PC-9 (cell line): ENCODE measurements around the gene CCDC24. TPM values are rescaled to one million over a fixed set of nuclear protein-coding genes. Genes with fewer than 3 reads are reported as not detected.

Experiments
- BruUV-seq: library from RNA; stranded (reverse); fragments of 400-500 nt; replicated peaks from 2 replicates; lab custom pipeline; 2021; lab: Mats Ljungman, UMichigan
- CTCF ChIA-PET: fragments of 300-600 bp; sonication (Branson Sonifier 250); formaldehyde crosslinking; loops from one replicate; lab custom pipeline; 2022; ENCODE audit warnings: antibody characterized with exemption; lab: Charles Lee
- POLR2A ChIA-PET: fragments of 300-600 bp; sonication (Branson Sonifier 250); formaldehyde crosslinking; loops from one replicate; lab custom pipeline; 2022; ENCODE audit warnings: antibody characterized with exemption; ENCODE audit not compliant: unreplicated experiment; lab: Charles Lee
- DNase-seq, 2 experiments: peaks; one replicate each; pipeline versions ENCODE4 v3.0.0 to v3.0.0-alpha.2; 2015 to 2022; ENCODE audit warnings: mixed read lengths in 1 of 2
- H2AFZ ChIP-seq: fragments of 200-600 bp; sonication (generic); 2 replicates; pipeline ENCODE4 v1.8.1; 2017; ENCODE audit warnings: antibody characterized with exemption
- H3F3A ChIP-seq: fragments of 200-600 bp; sonication (generic); 2 replicates; pipeline ENCODE4 v1.8.1; 2017; ENCODE audit warnings: antibody characterized with exemption, mild to moderate bottlenecking, low read depth; ENCODE audit not compliant: insufficient read depth
- H3K27ac ChIP-seq: fragments of 200-600 bp; sonication (generic); 2 replicates; pipeline ENCODE4 v1.6.1; 2016; ENCODE audit warnings: mixed run types
- H3K27me3 ChIP-seq: fragments of 200-600 bp; sonication (generic); 2 replicates; pipeline ENCODE4 v1.6.1; 2016; ENCODE audit warnings: low read depth, mixed run types; ENCODE audit not compliant: insufficient read depth
- H3K36me3 ChIP-seq: fragments of 200-600 bp; sonication (generic); 2 replicates; pipeline ENCODE4 v1.6.1; 2016; ENCODE audit warnings: low read depth, mixed run types
- H3K4me1 ChIP-seq: fragments of 200-600 bp; sonication (generic); replicated peaks from 2 replicates; pipeline ENCODE4 v1.6.1; 2016; ENCODE audit warnings: mixed run types; ENCODE audit not compliant: insufficient read depth
- H3K4me2 ChIP-seq: fragments of 200-600 bp; sonication (generic); 2 replicates; pipeline ENCODE4 v1.6.1; 2017; ENCODE audit warnings: mixed run types
- H3K4me3 ChIP-seq: fragments of 200-600 bp; sonication (generic); 2 replicates; pipeline ENCODE4 v1.6.1; 2016; ENCODE audit warnings: mixed run types
- H3K79me2 ChIP-seq: fragments of 200-600 bp; sonication (generic); 2 replicates; pipeline ENCODE4 v1.6.1; 2017; ENCODE audit warnings: low read depth, mixed run types
- H3K9me2 ChIP-seq: fragments of 200-600 bp; sonication (generic); 2 replicates; pipeline ENCODE4 v1.8.1; 2017; ENCODE audit warnings: mild to moderate bottlenecking; ENCODE audit not compliant: insufficient read depth
- H3K9me3 ChIP-seq: fragments of 200-600 bp; sonication (generic); 2 replicates; pipeline ENCODE4 v1.8.1; 2016; ENCODE audit warnings: low read depth; ENCODE audit not compliant: insufficient read depth
- H4K20me1 ChIP-seq: fragments of 200-600 bp; sonication (generic); 2 replicates; pipeline ENCODE4 v1.8.1; 2017; ENCODE audit not compliant: insufficient read depth
- EZH2 ChIP-seq: fragments of 200-600 bp; sonication (generic); IDR thresholded peaks from 2 replicates; pipeline ENCODE4 v1.8.0; 2017; ENCODE audit warnings: antibody characterized with exemption, low read depth
- intact Hi-C: fragments of 100-400 bp; cut with micrococcal nuclease; formaldehyde crosslinking; loops from one replicate; pipeline ENCODE4 v1.10.0; 2022; ENCODE audit not compliant: unreplicated experiment
- total RNA-seq: library from RNA; stranded (reverse); gene quantifications from 2 replicates; pipeline ENCODE4 v1.2.3, GENCODE V29; 2021
- TF ChIP-seq, protein P1 (sequence below): fragments of 200-600 bp; sonication (generic); conservative IDR thresholded peaks from 2 replicates; pipeline ENCODE4 v1.6.1; 2017; ENCODE audit warnings: mixed run types, antibody characterized with exemption, mild to moderate bottlenecking, moderate library complexity

Gene CCDC24
- total RNA-seq, 1 experiment from 2014 or later, result 47.9 TPM

DNA sequence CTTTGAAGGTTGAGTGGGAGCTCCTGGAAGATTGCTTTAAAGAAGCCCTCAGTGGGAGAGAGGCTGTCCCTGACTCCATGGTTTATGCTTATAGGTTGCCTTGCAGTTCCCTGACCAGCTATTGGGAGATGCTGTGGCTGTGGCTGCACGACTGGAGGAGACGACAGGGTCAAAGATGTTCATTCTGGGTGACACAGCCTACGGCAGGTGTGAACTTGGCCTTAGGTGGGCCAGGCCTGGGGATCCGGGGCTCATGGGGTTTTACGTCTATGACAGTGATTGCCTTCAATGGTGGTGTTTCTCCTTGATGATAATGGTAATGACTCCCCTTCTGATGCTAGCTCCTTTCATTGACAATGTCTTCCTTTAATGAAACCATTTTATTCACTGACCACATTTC lies 20.9 kb upstream of the CCDC24 start:
- H4K20me1 ChIP-seq, result no peaks in the 10 kb centered on the region
- no peaks in the 10 kb centered on the region for H3K27me3 ChIP-seq
- H2AFZ ChIP-seq, result peak overlapping the region; percentile 86
- no TSS peak for BruUV-seq
- DNase-seq, result no peak
- CTCF ChIA-PET, result interaction anchor here (0.6 to 1.3 kb wide), 6 partner anchors 25 to 757 kb away, joined by 3 to 8 read pairs (median 5); partner anchors contain the start of gene PTPRF
- intact Hi-C loops, result loop anchor here (10.0 kb wide), 1 partner anchor 266 kb away; the partner anchor contains the start of gene ST3GAL3
- TF ChIP-seq, protein P1, sequence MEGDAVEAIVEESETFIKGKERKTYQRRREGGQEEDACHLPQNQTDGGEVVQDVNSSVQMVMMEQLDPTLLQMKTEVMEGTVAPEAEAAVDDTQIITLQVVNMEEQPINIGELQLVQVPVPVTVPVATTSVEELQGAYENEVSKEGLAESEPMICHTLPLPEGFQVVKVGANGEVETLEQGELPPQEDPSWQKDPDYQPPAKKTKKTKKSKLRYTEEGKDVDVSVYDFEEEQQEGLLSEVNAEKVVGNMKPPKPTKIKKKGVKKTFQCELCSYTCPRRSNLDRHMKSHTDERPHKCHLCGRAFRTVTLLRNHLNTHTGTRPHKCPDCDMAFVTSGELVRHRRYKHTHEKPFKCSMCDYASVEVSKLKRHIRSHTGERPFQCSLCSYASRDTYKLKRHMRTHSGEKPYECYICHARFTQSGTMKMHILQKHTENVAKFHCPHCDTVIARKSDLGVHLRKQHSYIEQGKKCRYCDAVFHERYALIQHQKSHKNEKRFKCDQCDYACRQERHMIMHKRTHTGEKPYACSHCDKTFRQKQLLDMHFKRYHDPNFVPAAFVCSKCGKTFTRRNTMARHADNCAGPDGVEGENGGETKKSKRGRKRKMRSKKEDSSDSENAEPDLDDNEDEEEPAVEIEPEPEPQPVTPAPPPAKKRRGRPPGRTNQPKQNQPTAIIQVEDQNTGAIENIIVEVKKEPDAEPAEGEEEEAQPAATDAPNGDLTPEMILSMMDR, result no peak
- TF ChIP-seq EZH2, result no peak
- POLR2A ChIA-PET, result no interaction called here
- peaks cover 15% of the 10 kb centered on the region for H3K4me1 ChIP-seq
- no peak overlapping the region for H3K27ac ChIP-seq
- H3K4me2 ChIP-seq, result peak overlapping the region; percentile 96
- 0 out of 2 replicates have a peak, but pooled peaks cover 6% of the 10 kb centered on the region for H3K36me3 ChIP-seq
- peak overlapping the region; percentile 100 for H3K4me3 ChIP-seq
- peaks cover 25% of the 10 kb centered on the region for H3K79me2 ChIP-seq
- no peaks in the 10 kb centered on the region for H3K9me2 ChIP-seq
- H3F3A ChIP-seq, result peaks cover 31% of the 10 kb centered on the region
- no peaks in the 10 kb centered on the region for H3K9me3 ChIP-seq

DNA sequence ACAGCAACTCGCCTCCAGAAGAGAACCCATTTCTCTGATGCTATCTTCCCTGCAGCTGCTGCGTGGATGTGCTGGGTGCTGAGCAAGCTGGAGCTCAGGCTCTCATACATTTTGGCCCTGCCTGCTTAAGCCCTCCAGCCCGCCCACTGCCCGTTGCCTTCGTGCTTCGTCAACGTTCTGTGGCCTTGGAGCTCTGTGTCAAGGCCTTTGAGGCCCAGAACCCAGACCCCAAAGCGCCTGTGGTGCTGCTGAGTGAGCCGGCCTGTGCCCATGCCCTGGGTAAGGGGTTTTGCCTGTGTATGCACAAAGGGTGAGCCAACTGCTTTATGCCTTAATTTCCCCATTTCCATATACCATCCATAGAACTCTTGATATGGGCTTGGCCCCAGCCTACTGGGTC lies 20.5 kb upstream of the CCDC24 start:
- TF ChIP-seq, protein P1, result no peak
- TF ChIP-seq EZH2, result no peak
- 0 out of 2 replicates have a peak, but pooled peaks cover 6% of the 10 kb centered on the region for H3K36me3 ChIP-seq
- intact Hi-C loops, result loop anchor here (10.0 kb wide), 1 partner anchor 266 kb away; the partner anchor contains the start of gene ST3GAL3
- peaks cover 29% of the 10 kb centered on the region for H3K79me2 ChIP-seq
- peak overlapping the region; percentile 96 for H3K4me2 ChIP-seq
- no TSS peak for BruUV-seq
- peak overlapping the region; percentile 100; the same call in 1 of the 2 replicates for H3K4me3 ChIP-seq
- peaks cover 31% of the 10 kb centered on the region for H3F3A ChIP-seq
- no peak overlapping the region for H2AFZ ChIP-seq
- peaks cover 19% of the 10 kb centered on the region for H3K4me1 ChIP-seq
- H3K27me3 ChIP-seq, result no peaks in the 10 kb centered on the region
- no peaks in the 10 kb centered on the region for H3K9me3 ChIP-seq
- H3K27ac ChIP-seq, result no peak overlapping the region
- no peaks in the 10 kb centered on the region for H3K9me2 ChIP-seq
- ChIA-PET POLR2A (no interaction called here), CTCF (interaction anchor here (0.6 to 0.9 kb wide), 4 partner anchors 25 to 756 kb away, joined by 3 to 6 read pairs (median 4); partner anchors contain the start of gene PTPRF)
- no peak for DNase-seq
- no peaks in the 10 kb centered on the region for H4K20me1 ChIP-seq

DNA sequence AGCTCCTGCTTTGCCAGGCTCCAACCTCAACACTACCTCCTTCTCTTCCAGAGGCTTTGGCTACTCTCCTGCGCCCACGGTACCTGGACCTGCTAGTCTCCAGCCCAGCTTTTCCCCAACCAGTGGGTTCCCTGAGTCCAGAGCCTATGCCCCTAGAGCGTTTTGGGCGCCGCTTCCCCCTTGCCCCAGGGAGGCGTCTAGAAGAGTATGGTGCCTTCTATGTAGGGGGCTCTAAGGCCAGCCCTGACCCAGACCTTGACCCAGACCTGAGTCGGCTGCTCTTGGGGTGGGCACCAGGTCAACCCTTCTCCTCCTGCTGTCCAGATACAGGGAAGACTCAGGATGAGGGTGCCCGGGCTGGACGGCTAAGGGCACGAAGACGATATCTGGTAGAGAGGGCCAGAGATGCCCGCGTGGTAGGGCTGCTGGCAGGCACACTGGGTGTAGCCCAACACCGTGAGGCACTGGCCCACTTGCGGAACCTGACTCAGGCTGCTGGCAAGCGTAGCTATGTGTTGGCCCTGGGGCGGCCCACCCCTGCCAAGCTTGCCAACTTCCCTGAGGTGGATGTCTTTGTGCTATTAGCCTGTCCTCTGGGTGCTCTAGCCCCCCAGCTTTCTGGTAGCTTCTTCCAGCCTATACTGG lies 19.9 kb upstream of the CCDC24 start:
- CTCF ChIA-PET, result interaction anchor here (0.6 to 0.9 kb wide), 2 partner anchors 26 to 756 kb away, joined by 3 to 6 read pairs; no protein-coding TSS in a partner anchor
- TF ChIP-seq, protein P1, result no peak
- no peak for TF ChIP-seq EZH2
- Histone ChIP-seq H3K9me2 (no peaks in the 10 kb centered on the region), H3K9me3 (no peaks in the 10 kb centered on the region), H3F3A (peaks cover 33% of the 10 kb centered on the region), H3K4me3 (no peak overlapping the region), H3K27me3 (no peaks in the 10 kb centered on the region), H3K4me2 (peak overlapping the region; percentile 96; the same call in 1 of the 2 replicates), H2AFZ (no peak overlapping the region), H3K36me3 (peaks cover 10% of the 10 kb centered on the region), H3K4me1 (peaks cover 24% of the 10 kb centered on the region), H4K20me1 (no peaks in the 10 kb centered on the region), H3K27ac (no peak overlapping the region), H3K79me2 (peaks cover 34% of the 10 kb centered on the region)
- POLR2A ChIA-PET, result no interaction called here
- no TSS peak for BruUV-seq
- no peak for DNase-seq
- intact Hi-C loops, result loop anchor here (10.0 kb wide), 1 partner anchor 267 kb away; the partner anchor contains the start of gene ST3GAL3
